Hematopoietic multipotent progenitor cell treated with erythropoietin and hydrocortisone succinate and interleukin-3 and kit ligand, for 15 days (in vitro differentiated cells): ENCODE data around the gene TSPAN9.

Source experiments
- DNase-seq: peaks from one replicate; pipeline ENCODE4 v3.0.0-alpha.2; 2015; ENCODE audit warnings: low spot score

Gene TSPAN9

DNA sequence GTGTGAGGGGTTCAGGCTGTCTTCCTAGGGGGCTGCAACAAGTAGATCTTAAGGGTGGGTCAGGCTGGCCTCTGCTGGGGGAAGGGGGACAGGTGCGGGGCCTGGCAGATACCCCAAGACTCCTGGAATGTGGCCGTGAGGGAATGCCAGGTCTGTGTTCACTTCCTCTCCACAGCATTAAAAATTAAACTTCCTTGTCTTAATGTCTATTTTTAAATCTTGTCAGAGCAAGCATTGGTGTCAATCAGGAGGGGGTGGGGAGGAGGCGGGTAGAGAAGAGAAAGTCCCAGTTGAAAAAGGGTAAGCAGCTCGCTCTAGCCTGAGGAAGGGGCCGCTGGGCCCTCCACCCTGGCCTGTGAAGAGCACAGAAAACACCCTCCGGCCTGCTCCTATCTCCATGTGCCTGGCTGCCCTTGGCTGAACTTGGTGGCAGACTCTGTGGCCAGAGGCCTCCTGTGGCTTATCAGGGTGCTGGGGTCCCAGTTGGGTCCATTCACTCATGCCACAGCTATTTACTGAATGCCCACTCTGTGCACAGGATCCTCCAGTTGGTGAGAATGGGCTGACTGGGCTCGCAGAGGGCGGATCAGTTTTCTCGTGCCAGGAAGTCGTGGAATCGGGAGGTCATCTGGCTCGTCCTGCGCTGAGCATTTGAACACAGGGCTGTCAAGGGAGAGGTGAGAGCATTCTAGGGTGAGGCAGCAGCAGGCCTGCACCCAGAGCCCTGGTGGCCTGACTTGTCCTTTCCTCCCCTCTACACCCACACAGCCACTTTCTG is 128.8 kb downstream of the TSPAN9 start:
- DNase-seq, result no peak

DNA sequence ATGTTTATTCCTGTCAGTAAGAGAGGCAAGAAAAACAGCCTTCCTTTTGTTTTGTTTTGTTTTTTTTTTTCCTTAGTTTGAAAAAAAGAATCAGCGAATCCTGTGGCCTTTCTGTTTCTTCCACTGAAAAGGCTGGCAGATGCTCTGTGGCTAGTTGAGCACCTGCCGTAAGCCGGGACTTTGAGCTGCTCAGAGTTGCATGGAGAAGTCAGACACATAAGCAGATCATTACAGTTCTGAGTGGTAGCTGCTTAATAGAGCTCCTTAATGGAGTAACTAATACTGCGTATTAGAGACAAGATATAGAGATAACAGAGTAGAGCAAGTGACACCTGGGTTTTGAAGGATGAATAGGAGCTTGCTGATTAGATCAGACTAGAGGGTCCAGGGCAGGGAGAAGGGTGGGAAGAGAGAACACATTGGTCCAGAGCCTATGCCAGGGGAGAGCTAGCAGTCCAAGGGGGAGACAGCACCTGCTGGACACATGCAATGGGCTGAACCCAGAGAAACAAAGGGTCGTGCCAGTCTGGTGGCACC is 129.4 kb downstream of the TSPAN9 start:
- no peak for DNase-seq

DNA sequence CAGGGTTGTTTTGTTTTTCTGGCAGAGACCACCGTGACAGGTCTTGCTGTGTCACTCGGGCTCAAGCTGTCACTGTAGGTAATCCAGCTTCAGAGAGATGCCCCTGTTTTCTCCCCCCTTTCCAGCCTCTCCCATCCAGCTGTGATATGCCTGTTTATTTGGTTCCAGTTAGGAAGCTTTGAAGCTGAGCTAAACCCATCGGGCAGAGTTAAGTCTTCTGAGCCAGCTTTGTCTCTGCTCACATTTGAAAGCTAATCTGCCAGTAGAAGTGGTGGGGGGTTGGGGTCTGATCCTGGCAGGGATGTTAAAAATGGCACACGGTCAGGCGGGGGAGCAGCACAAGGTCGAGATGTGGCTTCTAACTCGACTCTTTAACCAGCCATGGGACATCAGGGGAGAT is 130.0 kb downstream of the TSPAN9 start:
- DNase-seq, result no peak

DNA sequence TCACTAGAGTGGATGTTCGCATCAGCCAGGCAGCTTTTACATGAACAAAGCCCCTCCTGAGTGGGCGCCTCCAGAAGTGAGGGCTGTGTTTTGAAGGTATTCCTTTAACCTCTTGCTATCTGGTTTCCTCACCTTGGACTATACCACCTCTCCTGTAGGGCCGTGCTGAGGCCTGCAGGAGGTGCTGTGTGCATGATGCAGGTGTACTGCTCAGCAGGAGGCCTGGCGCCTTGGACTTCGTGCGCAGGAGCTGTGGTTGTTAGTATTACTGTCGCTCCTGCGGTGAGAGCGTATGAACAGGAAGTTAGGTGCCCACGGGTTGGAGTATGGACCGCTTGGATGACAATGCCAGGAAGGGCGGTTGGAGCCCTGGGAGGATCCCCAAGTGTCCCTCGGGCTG is 130.7 kb downstream of the TSPAN9 start:
- DNase-seq, result no peak

DNA sequence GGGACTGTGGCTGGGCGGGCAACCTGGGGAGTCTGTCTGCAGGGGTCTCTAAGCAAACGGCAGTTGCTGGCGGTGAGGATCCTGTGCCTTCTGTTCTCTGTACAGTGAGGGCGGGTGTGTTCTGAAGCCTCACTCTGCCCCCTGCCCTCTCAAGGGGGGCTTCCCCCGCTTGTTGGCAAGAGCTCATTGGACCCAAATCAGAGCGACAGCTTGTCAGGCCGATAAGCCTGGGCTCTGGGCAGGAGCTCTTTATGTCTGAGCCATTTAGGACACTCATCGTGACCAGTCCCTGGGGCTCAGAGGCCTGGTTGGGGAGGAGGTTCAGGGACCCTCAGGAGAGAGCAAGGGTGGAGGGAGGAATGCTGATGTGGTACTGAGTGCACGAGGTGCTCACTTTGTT is 136.0 kb downstream of the TSPAN9 start:
- DNase-seq, result no peak

DNA sequence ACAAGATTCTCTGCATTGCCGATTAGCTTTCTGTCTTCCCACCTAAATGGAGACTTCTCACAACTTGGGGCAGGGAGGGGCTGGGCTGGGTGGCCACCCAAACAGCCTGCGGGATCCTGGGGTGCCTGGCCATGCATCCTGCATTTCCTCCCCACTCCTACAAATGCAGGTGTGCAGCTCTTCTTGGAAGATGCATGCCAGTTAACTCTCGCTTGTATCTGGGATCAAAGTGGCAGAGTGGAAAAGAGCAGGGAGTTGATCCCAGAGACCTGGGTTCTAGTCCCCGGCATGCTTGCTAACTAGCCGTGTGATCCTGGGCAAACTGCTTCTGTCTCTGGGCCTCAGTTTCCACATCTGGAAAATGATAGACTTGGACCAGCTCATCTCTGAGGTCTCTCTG is 136.6 kb downstream of the TSPAN9 start:
- no peak for DNase-seq

DNA sequence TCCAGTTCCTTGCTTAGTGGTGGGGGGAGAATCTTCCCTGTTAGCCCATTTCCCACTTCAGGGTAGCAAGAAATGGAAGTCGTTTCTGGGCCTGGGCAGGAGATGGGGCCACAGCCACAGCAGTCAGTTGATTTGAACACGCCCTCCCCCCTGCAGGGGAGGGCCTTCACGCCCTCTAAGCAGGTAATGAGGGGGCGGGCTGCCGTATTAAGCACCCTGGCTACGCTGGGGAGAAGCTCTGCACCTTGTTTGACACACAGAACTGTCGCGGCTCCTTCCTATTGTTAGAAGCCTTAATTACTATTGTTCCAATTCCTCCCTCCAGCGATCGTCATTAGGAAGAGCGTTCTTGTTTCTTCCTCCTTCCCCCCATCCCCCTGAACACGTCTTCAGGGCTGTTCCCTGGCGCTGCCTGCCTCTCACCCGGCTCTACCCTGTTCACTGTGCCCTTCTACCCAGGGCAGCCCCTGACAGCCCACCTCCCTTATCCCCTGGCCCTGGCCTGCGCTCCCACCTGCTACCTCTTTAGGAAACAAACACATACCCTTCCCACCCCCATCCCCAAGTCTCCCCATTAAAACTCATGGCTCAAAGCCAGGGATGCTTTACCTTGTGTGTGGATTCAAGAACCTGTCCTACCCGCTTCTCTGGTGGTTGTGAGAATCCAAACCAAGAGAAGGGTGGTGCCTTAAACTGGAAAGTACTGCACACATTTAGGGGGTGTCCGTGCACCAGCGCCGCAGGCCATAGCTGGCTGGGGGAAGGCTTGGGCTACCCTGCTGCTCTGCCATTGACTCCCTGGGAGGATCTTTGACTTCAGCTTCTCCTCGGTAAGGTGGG is 137.6 kb downstream of the TSPAN9 start:
- no peak for DNase-seq

DNA sequence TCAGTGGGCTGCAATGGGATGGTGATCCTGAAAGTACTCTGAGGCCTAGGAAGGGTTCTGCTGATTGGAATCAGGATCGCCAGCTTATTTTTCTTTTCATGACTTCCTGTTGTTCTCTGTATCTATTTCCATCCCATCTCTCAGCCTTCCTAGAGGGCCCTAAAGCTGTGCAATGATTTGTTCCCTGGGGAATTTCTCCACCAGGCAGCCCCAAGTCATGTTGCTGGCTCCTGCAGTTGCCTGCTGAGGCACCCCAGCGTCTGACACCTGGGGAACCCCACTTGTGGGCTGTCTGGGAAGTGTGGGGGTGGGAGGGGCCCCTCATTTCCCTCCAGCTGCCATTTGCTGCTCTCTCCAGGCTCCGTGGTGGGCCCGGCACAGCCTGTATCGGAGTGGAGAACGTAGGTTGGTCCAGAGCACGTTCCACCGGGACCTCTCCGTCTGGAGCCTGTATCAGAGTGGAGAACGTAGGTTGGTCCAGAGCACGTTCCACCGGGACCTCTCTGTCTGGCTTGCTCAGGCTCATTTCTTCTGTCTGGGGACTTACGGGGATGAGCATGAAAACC is 138.3 kb downstream of the TSPAN9 start:
- no peak for DNase-seq

DNA sequence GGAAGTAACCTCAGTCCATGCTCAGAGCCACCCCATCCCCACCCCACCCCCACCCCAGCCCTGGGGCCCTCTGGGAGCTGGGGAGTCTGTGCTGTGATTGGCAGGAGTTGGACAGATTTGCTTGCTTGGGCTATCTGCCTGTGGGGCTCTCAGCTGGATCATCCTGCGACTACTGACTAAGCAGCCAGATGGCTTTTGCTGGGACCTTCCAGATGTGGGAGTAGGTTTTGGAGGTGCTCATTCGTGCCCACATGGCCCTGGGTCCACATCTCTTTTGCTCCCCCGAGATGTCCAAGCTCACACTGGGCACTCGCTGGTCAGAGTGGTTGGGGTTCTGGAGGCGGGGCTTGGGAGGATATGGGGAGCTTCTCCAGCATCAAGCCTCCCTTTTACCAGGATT is 138.9 kb downstream of the TSPAN9 start:
- no peak for DNase-seq

DNA sequence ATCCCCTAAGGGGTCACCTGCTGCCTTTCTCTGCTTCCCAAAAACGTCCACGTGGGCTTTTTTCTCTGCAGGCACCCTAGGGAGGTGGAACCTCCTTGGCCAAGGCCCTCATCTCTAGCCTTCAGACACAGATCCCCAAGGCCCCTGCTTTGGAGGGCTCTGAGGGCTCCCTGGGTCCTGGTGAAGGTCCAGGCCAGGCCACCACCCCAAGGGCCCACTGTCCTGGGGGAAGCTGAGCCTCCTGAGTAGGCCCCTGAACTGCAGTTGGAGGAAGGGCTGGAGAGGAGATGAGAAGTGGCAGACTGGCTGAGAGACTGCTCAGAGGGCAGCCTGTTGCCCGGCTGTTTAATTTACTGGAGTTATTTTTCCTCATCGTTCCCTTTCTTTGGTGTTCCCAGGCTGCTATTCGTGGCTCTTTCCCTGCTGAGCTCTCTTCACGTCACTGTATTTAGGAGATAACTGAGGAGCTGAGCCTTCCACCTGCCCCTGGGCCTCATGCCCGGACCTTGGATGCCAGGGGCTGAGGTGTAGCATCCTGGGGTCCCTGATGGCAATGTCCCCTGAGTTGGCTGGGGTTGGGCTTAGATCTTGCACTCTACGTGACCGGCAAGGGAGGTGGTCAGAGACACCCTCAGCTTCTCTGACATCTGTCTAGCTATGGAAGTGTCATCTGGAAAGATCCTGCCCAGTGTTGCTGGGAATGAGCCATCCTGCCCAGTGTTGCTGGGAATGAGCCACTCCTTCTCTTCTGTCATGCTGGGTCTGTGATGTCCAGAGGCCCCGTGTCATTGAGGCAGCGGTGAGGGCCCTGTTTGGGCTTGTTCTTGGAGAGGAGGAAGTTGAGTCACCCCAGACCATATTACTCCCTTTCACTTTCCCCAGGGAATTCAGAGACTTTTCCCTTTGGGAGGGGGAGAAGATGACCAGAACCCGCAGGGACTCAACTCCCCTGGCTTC is 139.8 kb downstream of the TSPAN9 start:
- no peak for DNase-seq

DNA sequence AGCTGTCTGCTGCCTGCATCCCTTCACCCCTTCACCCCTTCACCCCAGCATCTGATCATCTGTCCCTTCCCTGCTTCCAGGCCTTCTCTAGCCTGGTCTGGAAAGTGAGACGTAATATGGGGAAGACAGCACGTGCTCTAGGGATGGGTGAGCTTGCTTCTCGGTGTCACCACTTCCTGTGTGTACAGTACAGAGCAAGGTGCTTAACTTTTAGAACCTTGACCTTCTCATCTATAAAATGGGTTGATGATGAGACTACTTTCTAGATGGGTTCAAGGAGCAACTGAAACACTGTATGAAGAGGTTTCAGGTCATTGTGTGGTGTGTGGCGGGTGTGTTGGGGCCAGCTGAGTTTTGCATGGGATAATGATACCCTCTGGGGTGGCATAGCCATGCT is 140.5 kb downstream of the TSPAN9 start:
- no peak for DNase-seq

DNA sequence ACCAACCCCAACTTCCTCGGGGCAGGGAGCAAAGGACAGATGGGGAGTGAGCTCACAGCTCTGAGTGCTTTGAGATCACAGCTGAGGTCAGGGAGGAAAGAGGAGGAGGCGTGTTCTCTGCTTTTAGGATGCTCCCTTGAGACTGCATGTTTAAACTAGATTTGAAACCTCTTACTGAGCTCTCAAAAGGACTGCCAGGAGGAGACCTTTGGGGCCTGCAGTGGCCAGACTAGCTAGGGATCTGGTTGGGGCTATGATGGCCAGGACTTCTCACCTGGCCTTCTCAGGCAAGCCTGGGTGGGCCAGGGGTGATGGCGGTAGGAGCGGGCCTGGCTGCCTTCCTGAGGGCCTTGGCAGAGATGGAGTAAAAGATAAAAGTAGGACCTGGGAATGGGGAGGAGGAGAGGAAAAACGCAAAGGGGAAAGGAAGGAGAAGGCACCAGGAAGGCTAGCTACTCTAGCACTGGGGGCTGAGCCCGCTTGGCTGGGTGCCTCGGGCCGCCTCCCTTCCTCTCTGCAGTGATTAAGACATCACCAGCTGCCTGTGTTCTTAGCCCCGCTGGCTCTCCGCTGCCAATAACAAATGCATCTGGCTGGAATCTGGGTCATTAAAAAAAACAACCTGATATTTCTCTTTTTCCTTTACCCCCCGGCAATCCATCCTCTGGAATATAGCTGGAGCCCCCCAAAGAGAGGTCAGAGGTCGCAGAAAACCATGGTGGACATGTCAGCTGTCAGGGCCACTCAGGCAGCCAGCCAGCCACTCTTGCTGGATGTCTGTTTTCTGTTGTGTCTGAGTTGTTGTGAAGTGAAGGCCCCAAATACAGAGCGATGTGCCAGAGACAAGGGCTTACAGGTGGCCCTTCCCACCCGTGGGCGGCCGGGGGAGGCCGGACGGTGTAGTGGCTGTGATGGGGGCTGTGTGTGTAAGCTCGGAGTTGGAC is 141.3 kb downstream of the TSPAN9 start:
- no peak for DNase-seq

DNA sequence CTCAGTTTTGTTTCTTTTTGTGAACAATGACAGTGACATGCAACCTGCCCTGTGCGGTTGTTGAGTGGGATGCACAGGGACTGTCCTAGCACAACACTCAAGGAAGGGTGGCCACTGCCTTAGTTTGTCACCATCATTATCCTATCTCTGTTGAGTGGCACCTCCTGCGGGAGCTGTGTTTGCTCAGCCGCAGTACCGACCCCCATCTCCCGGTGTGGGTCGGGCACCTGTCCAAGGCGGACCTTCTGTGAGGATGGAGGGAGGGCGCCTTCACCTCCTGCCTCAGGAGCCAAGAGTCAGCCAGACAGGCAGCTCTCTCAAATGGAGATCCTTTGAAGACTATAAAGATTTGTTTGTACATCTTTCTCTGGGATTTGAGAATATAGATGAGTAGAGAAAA is 142.1 kb downstream of the TSPAN9 start:
- no peak for DNase-seq

DNA sequence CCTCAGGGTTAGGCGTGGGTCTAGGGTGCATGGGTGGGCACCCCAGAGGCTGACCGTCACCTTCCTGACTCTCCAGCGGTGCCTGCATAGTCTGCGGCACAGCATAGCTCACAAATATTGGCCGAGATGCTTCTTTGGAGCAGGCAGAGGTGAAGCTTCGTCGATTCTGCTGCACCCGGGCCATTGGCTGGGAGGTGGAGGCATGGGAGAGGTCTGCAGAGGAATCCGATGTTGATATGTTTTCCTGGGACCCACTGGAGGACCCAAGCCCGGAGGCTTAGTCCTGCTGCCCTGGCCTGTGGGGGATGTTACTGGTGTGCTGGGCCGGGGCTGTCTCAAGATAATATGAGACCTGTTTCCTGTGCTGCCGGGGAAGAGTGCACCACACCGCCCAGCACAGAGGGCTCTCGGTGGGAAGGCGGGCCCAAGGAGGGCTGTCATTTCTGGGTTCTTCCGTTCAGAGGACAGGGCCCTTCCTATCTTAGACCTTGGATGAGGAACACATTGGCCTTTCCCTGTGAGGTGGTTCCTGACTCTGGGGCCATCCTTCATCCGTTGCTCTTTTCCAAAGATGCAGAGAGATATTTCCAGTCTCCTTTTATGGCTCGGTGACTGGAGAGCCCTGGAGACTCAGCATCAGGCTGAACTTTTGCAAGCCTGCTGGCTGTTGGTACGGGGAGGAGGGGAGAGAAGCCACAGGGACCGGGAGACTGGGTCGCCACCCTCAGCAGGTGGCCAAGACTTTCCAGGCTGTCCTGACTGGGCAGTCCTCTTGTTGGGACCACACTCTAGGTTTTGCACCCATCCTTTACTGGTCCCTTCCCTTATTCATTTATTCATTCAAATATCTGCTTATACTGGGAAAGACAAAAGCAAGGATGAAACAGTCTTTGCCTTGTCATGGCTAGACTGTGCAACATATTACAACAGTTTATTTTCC is 143.5 kb downstream of the TSPAN9 start:
- no peak for DNase-seq

DNA sequence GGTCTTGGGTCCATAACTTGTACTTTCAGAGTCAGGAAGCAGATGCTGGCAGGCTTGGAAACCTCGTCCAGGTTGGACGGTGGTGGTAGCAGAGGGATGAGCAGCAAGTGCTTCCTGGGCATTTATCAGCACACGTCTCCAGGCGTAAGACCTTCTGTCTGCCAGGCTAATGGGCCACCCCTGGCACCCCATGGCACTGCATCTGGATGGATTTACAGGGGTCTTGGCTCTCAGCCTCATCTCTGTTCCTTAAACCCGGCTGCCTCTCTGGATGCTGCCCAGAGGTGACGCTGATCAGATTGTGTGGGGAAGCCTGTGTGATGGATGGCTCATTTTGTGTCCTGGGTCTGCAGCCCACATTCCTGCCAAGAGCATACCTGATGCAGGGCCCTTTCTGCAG is 145.1 kb downstream of the TSPAN9 start:
- no peak for DNase-seq

DNA sequence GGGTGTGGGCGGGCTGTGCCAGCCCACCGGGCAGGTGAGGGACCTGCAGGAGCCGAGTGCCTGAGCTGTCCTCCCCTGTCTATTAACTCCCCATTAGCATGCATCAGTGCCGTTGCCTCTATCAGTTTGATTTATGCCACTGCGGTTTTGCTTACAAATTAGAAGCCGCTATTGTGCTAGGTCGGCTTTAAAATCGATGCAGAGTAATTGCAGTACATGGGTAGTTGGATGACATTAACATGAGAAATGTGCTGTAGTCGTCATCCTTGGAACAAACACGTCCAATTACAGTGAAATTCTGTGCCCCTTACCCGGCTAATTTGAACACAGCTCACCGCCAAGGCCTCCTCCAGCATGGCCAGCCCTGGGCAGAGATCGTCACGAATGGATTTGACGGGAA is 145.8 kb downstream of the TSPAN9 start:
- no peak for DNase-seq

DNA sequence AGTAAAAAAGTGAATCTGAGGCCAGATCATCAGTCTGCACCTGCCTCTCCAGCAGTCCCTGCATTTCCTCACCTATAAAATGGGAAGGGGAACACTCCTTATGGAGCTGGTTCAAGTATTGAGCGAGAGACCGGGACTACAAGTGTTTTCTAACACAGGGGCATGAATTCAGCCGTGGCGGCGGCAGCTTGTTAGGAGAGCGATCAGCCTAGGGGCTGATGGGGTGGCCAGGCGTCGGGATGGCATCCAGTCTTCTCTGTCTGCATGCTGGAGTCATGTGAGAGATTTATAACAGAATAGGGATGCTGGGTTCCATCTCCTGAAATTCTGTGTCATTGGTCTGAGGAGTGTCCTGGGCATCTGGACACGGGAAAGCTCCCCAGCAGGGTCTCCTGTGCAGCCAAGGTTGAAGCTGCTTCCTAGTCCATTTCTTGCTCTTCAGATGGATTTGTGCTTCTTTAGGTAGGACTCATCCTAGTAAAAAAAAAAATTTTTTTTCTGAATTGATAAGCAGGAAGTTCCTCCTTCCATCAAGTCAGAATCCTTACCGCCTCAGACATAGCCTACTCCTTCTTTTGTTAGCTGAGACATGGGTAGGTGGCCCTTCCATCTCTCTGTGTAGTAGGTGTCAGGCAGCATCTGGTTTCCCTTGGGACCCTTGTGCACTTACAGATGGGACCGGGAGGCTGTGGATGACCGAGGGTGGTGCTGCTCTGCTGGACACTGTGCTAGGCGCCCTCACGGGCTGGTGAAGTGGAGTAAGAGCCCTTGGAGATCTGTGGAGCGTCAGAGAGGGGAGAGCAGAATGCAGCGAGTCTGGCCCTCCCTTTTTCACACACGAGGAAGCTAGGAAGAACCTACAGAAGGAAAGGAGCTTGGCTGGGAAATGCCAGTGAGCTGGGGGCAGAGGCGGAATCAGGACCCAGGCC is 146.7 kb downstream of the TSPAN9 start:
- no peak for DNase-seq

DNA sequence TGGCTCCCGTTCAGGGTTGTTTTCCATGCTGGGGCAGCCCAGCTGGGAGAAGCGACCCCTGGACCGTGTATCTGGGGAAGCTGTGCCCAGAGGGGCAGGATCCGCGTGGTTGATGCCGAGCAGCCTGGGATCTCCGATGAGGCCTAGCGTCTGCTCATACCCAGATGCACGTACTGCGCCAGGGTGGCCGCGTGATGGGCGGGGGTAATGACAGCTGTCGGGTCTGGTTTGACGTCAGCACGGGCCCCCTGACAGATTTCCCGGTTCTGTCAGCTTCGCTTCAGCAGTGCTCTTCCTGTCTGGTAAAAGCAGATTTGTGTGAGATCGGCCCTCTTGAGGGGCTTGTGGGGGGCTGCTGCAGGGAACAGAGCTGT is 147.3 kb downstream of the TSPAN9 start:
- no peak for DNase-seq
